Pons (tissue), 1 donor: Measurements from ENCODE around the gene ELF3.
A peak's percentile ranks its signal among the peaks of the same experiment; 100 is the strongest.
"Not testable (repeated sequence)": the region's sequence is repeated elsewhere in the genome, so short reads cannot be mapped to it uniquely, and the experiment has no call there.

Experiments
- DNase-seq: peaks from one replicate; pipeline ENCODE4 v3.0.0-alpha.2; 2016; ENCODE audit warnings: low spot score

The ELF3 gene

GRCh38 chr1:202010180-202011015 lies at the start of gene ELF3:
ELF3 (plus strand) TSS chr1:202010587; CDS start chr1:202011137, 550 bp downstream.
- no peak for DNase-seq

DNA sequence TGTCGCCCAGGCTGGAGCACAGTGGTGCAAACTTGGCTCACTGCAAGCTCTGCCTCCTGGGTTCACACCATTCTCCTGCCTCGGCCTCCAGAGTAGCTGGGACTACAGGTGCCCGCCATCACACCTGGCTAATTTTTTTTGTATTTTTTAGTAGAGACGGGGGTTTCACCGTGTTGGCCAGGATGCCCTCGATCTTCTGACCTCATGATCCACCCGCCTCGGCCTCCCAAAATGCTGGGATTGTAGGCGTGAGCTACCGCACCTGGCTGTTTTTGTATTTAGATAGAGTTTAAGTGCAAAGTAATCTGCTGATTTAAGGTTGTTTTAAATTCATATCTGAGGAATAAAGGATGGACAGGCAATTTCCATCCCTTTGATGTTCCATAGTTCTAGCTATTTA lies 48.0 kb upstream of the ELF3 start:
- not testable (repeated sequence) for DNase-seq

- DNase-seq, result no peak
Observed at GRCh38 chr1:201964261-201964660, 46.1 kb upstream of the ELF3 start.

DNA sequence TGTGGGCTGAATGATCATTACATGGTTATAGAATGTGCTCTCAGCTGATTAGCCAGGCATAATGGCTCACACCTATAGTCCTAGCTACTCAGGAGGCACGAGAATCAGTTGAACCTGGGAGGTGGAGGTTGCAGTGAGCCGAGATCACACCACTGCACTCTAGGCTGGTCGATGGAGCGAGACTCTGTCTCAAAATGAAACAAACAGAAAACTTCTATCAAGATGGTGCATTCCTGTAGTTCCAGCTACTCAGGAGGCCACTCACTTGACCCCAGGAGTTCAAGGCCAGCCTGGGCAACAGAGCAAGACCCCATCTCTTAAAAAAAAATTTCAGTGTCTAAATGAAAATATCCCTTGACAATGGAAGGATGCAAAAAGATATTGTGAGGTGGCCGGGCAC lies 44.2 kb upstream of the ELF3 start:
- no peak for DNase-seq

GRCh38 chr1:201968202-201968925 lies 42.0 kb upstream of the ELF3 start:
- no peak for DNase-seq

- DNase-seq, result no peak
Observed at GRCh38 chr1:201970334-201971159, 39.8 kb upstream of the ELF3 start.

DNA sequence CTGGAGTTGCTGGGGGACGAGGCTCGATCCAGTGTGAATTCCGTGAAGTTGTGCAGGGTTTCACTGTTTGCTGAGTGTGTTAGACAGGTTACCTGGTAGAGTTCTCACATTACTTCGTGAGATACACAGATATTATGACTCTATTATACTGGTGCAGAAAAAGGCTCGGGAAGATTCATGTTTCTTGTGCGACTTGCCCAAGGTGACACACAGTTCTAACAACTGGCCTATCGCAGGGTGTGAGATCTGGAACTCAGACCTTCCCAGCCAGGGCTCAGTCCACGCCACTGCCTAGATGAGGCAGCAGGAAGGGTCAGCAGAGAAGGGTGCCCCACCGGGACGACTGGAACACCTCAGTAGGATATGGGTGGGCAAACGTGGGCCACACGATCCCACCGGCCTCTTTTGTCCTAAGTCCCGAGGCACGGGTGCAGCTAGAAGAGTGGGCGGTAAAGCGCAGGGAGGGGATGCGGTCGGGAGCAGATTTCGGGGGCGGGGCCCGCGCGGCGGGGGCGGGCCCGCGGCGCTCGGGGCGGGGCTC lies 28.2 kb upstream of the ELF3 start:
- peak; percentile 48 for DNase-seq

- DNase-seq, result peak; percentile 69
Observed at GRCh38 chr1:201982623-201983379, 27.6 kb upstream of the ELF3 start, which contains the start of gene RNPEP. RNPEP (plus strand) TSS chr1:201982648; CDS start chr1:201982667, 19 bp downstream.

GRCh38 chr1:201983380-201983805 lies 27.0 kb upstream of the ELF3 start:
- DNase-seq, result no peak

- DNase-seq, result no peak
Observed at GRCh38 chr1:201984446-201984845, 25.9 kb upstream of the ELF3 start.

DNA sequence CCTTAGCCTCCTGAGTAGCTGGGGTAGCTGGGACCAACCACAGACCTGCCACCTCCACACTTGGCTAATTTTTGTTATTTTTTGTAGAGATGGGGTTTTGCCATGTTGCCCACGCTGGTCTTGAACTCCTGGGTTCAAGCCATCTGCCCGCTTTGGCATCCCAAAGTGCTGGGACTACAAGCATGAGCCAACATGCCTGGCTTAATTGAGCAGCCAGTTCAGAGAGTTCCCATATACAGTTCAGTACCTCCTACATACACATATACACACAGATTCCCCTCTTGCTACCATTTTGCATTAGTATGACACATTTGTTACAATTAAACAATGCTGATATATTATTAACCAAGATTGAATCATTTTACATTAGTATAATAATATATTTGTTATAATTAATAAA lies 25.0 kb upstream of the ELF3 start:
- DNase-seq, result no peak

- DNase-seq, result no peak
Observed at GRCh38 chr1:201988601-201989000, 21.8 kb upstream of the ELF3 start.

DNA sequence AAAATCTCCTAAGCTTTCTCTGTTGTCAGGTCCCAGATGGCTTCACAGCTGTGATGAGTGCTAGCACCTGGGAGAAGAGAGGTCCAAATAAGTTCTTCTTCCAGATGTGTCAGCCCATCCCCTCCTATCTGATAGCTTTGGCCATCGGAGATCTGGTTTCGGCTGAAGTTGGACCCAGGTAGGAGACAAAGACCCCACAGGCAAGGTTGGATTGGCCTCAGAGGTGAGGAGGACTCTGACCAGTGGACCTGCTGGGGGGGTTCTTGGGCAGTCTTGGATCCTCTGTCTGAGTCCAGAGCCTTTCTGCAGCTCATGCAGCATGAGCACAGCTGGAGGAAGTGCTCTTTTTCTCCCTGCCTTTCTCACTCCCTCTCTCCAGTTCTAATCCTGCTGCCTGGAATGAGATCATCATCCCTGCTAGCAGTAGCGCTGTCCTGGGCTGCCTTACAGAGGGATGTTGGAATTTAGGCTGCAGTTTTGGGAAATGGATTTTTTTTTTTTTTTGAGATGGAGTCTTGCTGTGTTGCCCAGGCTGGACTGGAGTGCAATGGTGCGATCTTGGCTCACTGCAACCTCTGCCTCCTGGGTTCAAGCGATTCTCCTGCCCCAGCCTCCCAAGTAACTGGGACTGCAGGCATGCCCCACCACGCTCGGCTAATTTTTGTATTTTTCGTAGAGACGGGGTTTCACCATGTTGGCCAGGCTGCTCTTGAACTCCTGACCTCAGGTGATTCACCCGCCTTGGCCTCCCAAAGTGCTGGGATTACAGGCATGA lies 20.8 kb upstream of the ELF3 start:
- no peak for DNase-seq

DNA sequence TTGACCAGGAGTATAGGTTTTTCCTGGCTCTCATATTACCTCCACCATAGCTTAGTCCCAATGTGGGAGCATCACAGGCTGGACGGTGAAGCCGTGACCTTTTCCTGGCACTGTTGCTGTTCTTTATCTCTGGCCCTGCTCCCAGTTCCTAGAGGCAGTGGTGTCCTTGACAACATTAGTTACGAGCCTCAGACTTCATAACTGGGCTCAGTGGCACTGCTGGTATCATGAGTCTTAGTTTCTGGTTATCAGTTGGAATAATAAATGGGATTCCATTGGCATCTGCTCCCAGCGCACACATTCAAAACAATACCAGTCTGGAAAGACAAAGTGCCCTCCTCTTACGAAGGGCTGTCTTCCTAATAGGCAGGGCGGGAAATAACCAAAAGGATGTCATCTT lies 20.0 kb upstream of the ELF3 start:
- no peak for DNase-seq

GRCh38 chr1:201999625-202000238 lies 10.7 kb upstream of the ELF3 start:
- DNase-seq, result peak; percentile 37

DNA sequence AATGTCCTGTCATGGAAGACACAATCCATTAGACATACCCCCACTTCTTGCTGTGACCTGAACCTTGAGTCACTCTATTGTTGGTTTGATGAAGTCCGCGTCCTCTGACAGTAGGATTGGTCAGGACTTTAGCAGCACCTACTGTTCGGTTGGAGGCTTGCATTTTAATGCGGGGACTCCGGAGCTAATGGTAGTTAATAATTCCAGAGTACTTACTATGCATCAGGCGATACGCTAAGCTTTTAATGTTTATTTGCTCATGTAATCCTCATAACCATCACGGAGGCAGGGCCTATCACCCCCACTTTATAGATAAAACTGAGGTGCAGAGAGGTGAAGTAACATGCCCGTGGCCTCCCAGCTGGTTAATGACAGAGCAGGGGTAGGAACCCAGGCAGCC lies 7.9 kb upstream of the ELF3 start:
- DNase-seq, result no peak

DNA sequence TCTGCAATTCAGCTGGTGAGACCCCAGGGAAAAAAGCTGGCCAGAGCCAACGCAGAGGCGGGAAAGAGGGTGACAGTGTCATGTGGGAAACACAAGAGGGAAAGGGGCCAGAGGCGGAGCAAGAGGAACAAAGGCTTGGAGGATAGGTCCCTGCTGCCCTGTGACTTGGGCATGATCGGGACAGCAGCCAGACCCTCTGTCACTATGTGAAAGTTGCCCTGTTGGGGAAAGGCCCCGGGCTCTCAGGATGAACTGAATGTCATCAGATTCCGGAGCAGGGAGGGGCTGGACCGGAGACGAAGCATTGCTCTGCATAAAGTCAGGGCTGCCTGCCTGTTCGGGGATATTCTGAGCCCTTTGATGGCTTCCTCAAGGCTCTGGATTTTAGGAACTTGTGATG lies 5.7 kb upstream of the ELF3 start:
- peak; percentile 56 for DNase-seq

DNA sequence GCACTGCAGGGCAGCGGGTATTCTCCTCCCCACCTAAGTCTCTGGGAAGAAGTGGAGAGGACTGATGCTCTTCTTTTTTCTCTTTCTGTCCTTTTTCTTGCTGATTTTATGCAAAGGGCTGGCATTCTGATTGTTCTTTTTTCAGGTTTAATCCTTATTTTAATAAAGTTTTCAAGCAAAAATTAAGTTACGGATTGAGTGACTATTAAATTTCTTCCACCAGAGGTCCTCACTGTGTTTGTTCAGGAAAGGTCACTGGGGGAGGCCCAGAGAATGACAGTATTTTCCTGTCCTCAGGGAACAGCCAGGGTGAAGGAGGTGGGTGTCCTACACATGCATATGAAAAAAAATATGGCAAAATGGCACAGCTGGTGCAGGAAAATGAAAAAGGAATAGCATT lies 4.4 kb upstream of the ELF3 start:
- no peak for DNase-seq

DNA sequence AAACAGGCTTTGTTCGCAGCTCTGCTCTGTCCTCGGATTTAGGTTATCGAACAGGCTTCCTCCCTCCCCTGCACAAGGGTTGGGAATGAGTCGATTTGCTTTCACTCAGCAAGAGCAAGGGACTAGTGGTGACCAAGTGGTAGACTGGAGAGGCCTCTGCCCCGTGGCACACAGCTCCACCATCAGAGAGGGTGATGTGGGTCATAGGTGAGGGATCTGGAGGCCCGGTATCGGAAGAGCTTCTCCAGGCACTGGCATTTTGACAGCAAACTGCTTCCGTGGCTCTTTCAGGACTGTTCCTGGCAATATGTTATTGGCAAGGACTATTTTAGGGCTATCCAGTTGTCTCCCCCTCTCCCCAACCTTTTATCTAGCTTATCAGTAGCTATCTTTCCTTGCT lies 3.1 kb upstream of the ELF3 start:
- no peak for DNase-seq
